ENCODE measurements around the gene TOP1. TPM values are rescaled to one million over a fixed set of nuclear protein-coding genes. Genes with fewer than 3 reads are reported as not detected.

TOP1 gene
- total RNA-seq, 2 experiments from 2014 or later: 37.6 to 41.7 TPM

- H3K36me3 ChIP-seq (ENCODE audit: insufficient read depth, low read length): peaks cover 95% of the 10 kb centered on the region
- peaks cover 32% of the 10 kb centered on the region for H3K4me1 ChIP-seq (ENCODE audit: insufficient read depth, low read length)
- ATAC-seq (ENCODE audit: poor library complexity) (no peak), DNase-seq (no peak)
- no peak overlapping the region for H3K4me3 ChIP-seq (ENCODE audit: low read length)
- ChIA-PET CTCF (interaction anchor here (3.1 kb wide), 1 partner anchor 60 kb away, joined by 21 read pairs; no protein-coding TSS in a partner anchor), POLR2A (interaction anchor here (0.6 to 1.8 kb wide), 2 partner anchors 34 to 36 kb away, joined by 3 to 12 read pairs; no protein-coding TSS in a partner anchor)
- TF ChIP-seq CTCF (IDR thresholded peaks at IDR 0.05): no peak
- Mint-ChIP-seq H3K9me3 (no peaks in the 10 kb centered on the region), H3K27ac (peak overlapping the region; percentile 54), H3K36me3 (ENCODE audit: low read depth) (peaks cover 100% of the 10 kb centered on the region), H3K4me3 (no peak overlapping the region), H3K27me3 (no peaks in the 10 kb centered on the region), H3K4me1 (ENCODE audit: low read depth) (peaks cover 22% of the 10 kb centered on the region)
- intact Hi-C loops (cut with DNase I, micrococcal nuclease): loop anchor here (2.0 to 5.0 kb wide), 2 partner anchors 35 to 61 kb away; partner anchors contain the start of gene PLCG1 (in 1 of the 2)
- H3K27me3 ChIP-seq (ENCODE audit: control insufficient read depth in 1 of 2, insufficient read depth in 2 of 2, low read length in 2 of 2): no peaks in the 10 kb centered on the region
- H3K27ac ChIP-seq (ENCODE audit: low read depth in 1 of 2, low read length in 2 of 2): no peak overlapping the region
- H3K9me3 ChIP-seq (ENCODE audit: control insufficient read depth in 1 of 2, insufficient read depth in 1 of 2, low read length in 2 of 2): no peaks in the 10 kb centered on the region
Measured at GRCh38 chr20:41171736-41172295, 143.2 kb downstream of the TOP1 start.

- no peaks in the 10 kb centered on the region for H3K27me3 Mint-ChIP-seq
- TF ChIP-seq CTCF (IDR thresholded peaks at IDR 0.05): no peak
- no peak overlapping the region for H3K4me3 ChIP-seq (ENCODE audit: low read length)
- POLR2A ChIA-PET: interaction anchor here (0.5 to 1.8 kb wide), 9 partner anchors 15 to 37 kb away, joined by 3 to 12 read pairs (median 4); no protein-coding TSS in a partner anchor
- no peaks in the 10 kb centered on the region for H3K9me3 ChIP-seq (ENCODE audit: control insufficient read depth in 1 of 2, insufficient read depth in 1 of 2, low read length in 2 of 2)
- CTCF ChIA-PET: interaction anchor here (0.6 to 3.1 kb wide), 23 partner anchors 8 to 184 kb away, joined by 3 to 34 read pairs (median 4); partner anchors contain the start of gene LPIN3
- H3K27ac Mint-ChIP-seq: peak overlapping the region; percentile 67
- H3K27ac ChIP-seq (ENCODE audit: low read depth in 1 of 2, low read length in 2 of 2): no peak overlapping the region
- H3K4me3 Mint-ChIP-seq: no peak overlapping the region
- intact Hi-C loops (cut with DNase I, micrococcal nuclease): loop anchor here (1.0 to 5.0 kb wide), 6 partner anchors 35 to 168 kb away; partner anchors contain the start of genes LPIN3 (in 1 of the 2) and PLCG1 (in 1 of the 2)
- ATAC-seq (ENCODE audit: poor library complexity) (no peak), DNase-seq (peak in 2 of 14 experiments; percentile 10 to 32)
- peaks cover 25% of the 10 kb centered on the region for H3K4me1 ChIP-seq (ENCODE audit: insufficient read depth, low read length)
- H3K9me3 Mint-ChIP-seq: no peaks in the 10 kb centered on the region
- no peaks in the 10 kb centered on the region for H3K27me3 ChIP-seq (ENCODE audit: control insufficient read depth in 1 of 2, insufficient read depth in 2 of 2, low read length in 2 of 2)
- H3K4me1 Mint-ChIP-seq (ENCODE audit: low read depth): peaks cover 15% of the 10 kb centered on the region
- H3K36me3 ChIP-seq (ENCODE audit: insufficient read depth, low read length): peaks cover 94% of the 10 kb centered on the region
- H3K36me3 Mint-ChIP-seq (ENCODE audit: low read depth): peaks cover 98% of the 10 kb centered on the region
Measured at GRCh38 chr20:41172296-41173140, 143.9 kb downstream of the TOP1 start.

- no peak overlapping the region for H3K4me3 Mint-ChIP-seq
- H3K27ac Mint-ChIP-seq: peak overlapping the region; percentile 67
- H3K9me3 ChIP-seq (ENCODE audit: control insufficient read depth in 1 of 2, insufficient read depth in 1 of 2, low read length in 2 of 2): no peaks in the 10 kb centered on the region
- intact Hi-C loops (cut with DNase I, micrococcal nuclease): loop anchor here (1.0 to 5.0 kb wide), 6 partner anchors 36 to 167 kb away; partner anchors contain the start of genes LPIN3 (in 1 of the 2) and PLCG1 (in 1 of the 2)
- peak; percentile 89 for ATAC-seq (ENCODE audit: poor library complexity)
- H3K27me3 ChIP-seq (ENCODE audit: control insufficient read depth in 1 of 2, insufficient read depth in 2 of 2, low read length in 2 of 2): no peaks in the 10 kb centered on the region
- ChIA-PET CTCF (interaction anchor here (0.6 to 3.1 kb wide), 23 partner anchors 9 to 185 kb away, joined by 3 to 34 read pairs (median 4); partner anchors contain the start of gene LPIN3), POLR2A (interaction anchor here (0.5 to 1.8 kb wide), 8 partner anchors 16 to 38 kb away, joined by 3 to 12 read pairs (median 4); no protein-coding TSS in a partner anchor)
- no peaks in the 10 kb centered on the region for H3K9me3 Mint-ChIP-seq
- H3K4me1 Mint-ChIP-seq (ENCODE audit: low read depth): peaks cover 15% of the 10 kb centered on the region
- H3K4me1 ChIP-seq (ENCODE audit: insufficient read depth, low read length): peaks cover 17% of the 10 kb centered on the region
- DNase-seq: peak; percentile 49 to 81 (median 62)
- no peak overlapping the region for H3K27ac ChIP-seq (ENCODE audit: low read depth in 1 of 2, low read length in 2 of 2)
- peak; percentile 92 for TF ChIP-seq CTCF (IDR thresholded peaks at IDR 0.05)
- no peak overlapping the region for H3K4me3 ChIP-seq (ENCODE audit: low read length)
- peaks cover 98% of the 10 kb centered on the region for H3K36me3 Mint-ChIP-seq (ENCODE audit: low read depth)
- no peaks in the 10 kb centered on the region for H3K27me3 Mint-ChIP-seq
- peaks cover 86% of the 10 kb centered on the region for H3K36me3 ChIP-seq (ENCODE audit: insufficient read depth, low read length)
Measured at GRCh38 chr20:41173161-41173721, 144.6 kb downstream of the TOP1 start.
